ENCODE data around the gene PCDHGA10.

GRCh38 chr5:141465351-141465750 lies 52.6 kb downstream of the PCDHGA10 start:
- TF ChIP-seq, protein P1, sequence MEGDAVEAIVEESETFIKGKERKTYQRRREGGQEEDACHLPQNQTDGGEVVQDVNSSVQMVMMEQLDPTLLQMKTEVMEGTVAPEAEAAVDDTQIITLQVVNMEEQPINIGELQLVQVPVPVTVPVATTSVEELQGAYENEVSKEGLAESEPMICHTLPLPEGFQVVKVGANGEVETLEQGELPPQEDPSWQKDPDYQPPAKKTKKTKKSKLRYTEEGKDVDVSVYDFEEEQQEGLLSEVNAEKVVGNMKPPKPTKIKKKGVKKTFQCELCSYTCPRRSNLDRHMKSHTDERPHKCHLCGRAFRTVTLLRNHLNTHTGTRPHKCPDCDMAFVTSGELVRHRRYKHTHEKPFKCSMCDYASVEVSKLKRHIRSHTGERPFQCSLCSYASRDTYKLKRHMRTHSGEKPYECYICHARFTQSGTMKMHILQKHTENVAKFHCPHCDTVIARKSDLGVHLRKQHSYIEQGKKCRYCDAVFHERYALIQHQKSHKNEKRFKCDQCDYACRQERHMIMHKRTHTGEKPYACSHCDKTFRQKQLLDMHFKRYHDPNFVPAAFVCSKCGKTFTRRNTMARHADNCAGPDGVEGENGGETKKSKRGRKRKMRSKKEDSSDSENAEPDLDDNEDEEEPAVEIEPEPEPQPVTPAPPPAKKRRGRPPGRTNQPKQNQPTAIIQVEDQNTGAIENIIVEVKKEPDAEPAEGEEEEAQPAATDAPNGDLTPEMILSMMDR (IDR thresholded peaks at IDR 0.05), result no peak
- TF ChIP-seq ZFX (IDR thresholded peaks at IDR 0.05; ENCODE audit: borderline replicate concordance), result no peak

Measured in 22Rv1 (cell line).